ELF-1 (cell line): Measurements from ENCODE around the gene ERP27.

Source experiments
- DNase-seq: peaks from one replicate; pipeline ENCODE4 v3.0.0-alpha.2; 2016; ENCODE audit warnings: low read depth, low spot score

Gene ERP27

DNA sequence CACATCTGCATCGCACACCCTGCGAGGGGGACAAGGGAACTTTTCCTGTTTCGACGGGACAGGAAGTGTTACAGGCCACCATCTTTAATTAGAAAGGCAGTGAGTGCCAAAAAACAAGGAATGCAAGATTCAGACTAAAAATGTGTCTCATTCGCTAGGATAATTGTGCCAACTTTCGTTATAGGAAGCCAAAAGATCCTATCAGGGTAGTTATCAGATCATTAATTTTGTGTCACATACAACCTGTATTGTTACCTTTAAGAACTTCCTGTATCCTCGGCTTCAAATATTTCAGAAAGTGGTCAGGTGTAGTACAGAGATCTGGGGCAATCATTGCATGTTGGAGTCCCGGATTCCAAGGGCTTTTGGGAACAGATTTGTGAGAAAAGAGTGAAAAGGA is 33.5 kb downstream of the ERP27 start:
- DNase-seq: no peak

DNA sequence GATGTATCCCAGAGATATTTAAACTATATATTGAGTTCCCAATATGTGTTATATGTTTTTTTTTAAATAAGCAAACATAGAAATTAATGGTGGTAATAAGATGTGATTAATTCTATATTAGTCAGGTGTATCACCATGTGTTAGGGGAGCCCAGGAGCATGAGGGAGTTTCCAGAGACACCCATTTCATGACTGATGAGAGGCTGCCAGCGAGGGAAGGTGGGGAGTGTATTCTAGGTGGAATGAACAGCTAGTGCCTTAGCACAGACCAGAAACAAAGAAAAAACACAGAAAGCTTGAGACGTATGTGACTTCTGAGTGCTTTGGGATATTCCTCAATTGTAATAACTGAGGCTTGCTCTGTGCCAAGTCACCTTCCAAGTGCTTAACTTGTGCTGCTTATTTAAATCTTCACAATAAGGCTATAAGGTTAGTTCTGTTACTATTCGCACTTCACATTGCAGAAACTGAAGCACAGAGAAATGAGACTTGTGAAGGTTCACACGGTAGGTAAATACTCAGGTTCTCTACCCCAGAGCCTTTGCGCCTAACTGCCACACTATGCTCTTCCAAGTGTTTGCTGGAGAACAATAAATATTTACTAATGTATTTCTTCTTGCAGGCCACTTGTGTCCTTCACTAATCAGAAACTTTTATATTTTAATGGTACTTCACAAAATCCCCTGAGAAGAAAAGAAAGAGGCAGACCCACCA is 34.8 kb downstream of the ERP27 start:
- no peak for DNase-seq

DNA sequence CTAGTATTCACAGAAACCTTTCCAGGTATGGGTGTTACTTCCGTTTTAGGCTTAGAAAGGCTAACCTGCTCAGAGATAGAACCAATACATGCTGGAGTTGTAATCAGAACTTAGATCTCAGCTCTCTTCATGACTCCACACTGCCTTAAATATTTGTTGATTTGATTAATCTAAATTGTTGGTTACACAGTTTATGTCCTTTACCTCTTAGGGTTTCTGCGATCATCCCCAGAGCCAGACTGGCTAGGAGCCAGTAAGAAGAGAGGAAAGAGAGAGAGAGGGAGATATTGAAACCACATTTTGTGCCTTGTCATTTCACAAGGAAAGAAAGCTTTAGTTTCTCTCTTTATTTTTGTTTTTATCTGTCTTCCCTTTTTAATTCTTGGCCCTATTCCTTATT is 35.9 kb downstream of the ERP27 start:
- DNase-seq: no peak

DNA sequence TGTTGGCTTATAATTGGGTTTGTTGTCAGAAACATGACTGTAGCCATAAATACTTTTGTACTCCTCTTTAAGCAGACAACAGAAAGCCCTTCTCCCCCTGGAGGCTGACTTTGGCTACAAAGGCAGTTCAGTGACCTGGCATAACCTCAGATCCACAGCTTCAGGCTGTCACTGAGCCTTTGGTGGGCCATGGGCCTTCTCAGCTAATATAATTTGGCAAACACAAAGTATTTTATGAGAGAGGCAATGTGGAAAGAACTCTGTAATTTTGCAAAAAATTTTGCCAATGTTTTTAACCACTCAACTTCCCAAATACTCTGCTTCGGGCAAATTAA is 37.1 kb downstream of the ERP27 start:
- DNase-seq: peak; percentile 50

DNA sequence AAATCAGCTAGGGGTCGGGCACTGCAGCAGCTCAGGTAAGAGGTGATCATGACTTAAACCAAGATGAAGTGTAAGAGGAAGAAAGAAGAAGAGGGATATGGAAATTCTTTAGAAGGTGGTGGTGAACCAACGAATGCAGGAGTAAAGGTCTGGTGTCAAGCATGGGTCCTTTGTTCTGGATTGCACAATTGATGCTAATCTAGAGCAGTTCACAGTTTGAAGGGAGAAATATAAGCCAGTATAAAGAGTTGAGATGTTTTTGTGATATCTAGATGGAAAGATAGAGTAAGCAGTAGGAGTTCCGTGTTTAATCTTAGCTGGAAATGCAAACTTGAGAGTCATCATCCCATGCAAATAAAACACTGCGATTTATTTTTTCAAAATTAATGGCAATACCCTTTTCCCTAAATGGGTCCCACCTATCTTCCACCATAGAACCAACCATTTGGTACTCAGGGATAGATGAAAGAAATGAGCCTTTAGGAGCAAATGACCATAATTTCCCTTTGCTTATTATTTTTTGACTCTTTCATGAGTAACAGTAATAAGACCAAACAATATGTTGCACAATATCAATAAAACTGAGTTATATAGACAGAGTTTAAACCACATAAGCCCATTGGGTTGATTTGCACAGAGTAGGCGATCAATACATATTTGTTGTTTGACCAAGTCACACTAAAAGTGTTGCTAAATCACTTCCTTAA is 37.7 kb downstream of the ERP27 start:
- no peak for DNase-seq

DNA sequence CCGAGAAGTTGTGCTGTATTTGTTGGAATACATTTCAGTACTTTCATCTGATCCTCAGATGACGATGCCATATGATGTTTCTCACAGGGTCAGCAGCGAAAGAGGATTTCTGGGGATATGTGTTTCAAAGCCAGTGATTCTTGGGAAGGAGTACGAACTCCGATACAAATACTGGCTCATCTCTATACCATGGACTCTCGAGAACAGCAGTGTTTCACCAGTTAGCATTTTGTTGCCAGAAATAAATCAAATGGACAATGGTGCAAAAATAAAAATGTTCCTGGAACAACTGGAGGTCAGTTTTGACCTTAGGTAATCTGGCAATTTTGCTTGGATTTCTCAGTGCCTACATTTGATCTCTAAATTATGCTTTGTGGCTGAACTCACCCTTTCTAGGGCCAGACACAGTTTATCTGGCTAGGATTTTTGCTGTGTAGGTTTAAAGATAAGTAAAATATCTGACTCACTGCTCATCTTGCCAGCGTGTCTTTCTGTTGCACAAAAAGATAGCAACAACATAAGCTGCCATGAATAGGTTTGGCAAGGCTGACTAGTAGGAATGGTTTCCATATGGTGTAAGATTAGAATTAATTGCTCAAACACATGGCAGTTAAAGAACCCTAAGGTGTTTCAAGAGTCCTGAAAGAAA is 41.7 kb downstream of the ERP27 start:
- peak; percentile 23 for DNase-seq

DNA sequence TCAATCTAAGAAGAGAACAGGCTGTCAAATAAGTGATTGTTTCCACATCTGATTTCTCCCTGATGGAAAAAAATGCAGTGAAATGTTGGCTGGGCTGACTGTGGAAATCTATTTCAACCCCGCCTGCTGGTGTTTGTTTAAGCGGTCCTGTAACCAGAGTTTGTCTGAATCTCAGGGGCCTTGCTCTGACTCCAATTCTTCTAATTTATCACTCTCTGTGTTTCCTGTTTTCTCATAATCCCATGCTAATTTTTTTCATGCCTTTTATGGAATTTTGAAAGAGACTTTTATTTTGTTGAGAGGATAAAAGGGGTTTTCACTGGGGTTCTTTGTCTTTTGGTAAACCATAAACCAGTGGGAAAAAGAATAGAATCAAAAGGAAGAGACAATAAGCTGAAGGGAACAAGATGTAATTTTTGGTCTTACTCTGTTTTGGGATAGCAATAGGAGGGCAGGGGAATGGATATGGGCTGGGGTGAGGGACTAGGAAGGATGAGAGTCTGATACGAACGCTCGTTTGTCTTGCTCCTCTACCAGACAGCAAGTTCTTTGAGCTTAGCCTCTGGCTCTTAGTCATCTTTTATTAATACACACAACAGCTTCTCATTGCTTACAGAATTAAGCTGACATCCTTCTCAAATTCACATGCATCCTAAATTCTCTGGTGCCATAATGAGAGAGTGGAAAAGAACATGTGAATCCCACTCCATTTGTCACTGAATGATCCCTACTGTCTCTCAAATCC is 44.7 kb downstream of the ERP27 start:
- DNase-seq: no peak

DNA sequence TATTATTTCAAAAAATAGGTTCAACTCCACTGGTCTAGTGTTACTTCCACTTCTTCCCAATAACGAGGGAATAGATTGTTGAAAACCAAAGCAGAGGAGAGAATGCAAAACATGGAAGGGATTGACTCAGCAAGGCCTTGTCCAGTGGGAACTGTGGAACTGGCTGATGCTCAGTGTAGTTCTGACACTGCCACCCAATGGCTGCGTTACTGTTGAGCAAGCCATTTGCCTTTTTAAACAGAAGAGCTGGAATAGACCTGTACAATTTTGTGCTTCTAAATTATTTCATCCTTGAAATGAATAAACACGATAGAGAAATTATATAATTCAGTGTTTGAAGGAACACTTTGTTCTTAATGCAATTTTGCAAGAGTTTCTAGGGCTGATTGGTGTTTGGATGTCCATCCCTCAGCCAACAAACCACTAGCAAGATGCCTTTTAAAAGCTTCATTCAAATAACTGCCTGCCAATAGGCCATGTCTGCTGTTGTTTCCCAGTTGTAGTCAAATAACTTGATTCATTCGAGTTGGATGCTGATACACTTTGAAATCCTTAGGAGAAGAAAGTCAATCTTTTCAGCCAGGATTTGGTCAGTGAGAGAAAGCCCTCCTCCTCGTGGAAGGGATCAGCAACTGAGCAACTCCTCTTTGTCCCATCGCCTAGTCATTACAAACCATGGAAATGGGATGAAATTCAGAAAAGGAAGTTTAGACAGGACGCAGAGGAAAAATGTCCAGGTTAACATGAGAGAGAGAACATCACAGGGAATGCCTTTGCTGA is 45.4 kb downstream of the ERP27 start:
- DNase-seq: no peak

DNA sequence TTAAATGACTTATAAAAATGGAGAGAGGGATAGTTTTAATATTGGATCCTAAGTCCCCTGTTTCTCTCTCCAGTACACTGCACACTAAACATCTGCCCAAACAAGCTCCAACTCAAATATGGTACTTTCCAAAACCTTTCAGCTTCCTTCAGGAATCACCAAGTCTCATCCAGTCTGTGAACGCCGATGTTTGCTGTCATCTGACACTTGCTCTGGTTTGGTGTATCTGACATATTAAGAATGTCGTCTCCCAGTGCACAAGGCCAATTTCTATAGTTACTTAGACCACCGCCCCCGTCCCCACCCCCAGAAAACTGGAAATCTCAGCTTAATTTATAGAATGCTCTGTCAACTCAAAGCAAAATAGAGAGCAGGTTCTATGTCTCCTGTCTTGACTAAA is 47.6 kb downstream of the ERP27 start:
- DNase-seq: no peak

DNA sequence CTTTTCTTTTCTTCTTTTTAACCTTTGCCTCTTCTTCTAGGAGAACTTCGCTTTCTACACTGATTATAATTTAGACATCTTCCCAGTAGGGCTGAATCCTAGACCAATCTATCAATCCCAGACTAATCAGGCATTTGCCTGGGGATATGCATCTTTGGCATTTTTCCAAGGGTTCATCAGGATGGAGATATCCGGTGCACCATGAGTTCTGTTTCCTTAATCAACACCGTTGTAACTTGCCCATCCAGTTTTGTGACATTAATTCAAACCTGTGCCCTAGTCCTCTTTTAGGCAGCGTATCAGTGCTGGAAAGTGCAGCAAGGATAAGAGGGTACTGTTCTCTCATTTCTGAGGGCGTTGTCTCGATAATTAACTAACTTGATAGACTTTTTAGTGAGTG is 52.1 kb downstream of the ERP27 start:
- no peak for DNase-seq

DNA sequence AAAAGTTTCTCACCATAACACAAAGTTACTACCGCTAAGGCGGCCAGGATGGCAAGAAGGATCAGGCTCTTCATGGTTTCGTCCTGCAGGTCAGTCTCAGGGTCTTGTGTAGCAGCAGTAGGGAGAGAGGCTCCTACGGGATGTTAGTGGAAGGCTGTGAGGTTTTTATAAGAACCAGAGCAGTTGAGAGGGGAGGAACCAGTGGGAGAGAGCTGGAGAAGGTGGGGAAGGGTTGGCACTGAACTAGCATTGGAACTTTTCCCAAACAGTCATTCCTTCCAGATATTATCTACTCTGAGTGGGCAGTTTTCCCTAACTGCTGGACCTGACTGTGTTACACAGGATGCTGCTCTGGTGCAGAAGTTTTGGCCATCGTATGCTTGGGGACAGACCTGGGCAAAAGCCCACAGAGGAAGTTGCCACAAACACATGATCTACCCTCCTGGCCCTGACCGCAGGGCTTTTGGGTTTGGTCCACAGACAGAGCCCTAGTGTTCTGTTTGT is 52.6 kb downstream of the ERP27 start, which contains the start of gene MGP:
MGP (minus strand) TSS at position 137 of the 504 bp plus-strand sequence; CDS start at position 74, 63 bp downstream.
- no peak for DNase-seq

DNA sequence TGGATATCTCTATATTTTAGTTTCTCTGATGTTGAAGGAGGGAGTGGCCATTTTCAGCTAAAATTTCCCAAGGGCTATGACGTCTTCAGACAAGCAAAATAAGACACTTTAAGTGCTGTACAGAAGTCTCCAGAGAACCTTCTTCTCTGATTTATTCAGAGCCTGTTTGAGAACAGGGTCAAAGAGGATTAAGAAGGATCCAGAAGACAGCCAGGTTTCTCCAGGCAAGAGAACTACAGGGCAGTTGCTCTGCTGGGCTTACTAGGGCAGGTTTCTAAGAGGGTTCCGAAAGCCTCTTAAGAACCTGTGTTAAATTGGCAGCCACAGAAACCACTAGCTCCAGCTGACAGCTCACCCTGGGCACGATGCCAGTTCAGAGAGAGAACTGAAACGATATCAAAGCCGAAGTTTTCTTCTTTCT is 53.9 kb downstream of the ERP27 start:
- no peak for DNase-seq

DNA sequence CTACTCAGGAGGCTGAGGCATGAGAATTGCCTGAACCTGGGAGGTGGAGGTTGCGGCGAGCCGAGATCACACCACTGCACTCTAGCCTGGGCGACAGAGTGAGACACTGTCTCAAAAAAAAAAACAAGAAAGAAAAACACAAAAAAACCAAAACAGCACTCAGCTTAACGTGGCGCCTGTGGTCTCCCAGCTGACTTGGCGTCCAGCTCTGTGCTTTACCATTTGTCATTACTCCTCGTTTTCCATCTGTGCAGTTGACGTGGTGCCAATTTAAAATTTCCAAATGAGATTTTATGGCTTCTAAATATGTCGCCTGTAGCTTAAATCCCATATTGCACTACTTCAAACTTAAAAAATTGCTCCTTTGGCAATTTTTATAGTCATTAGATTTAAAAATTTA is 54.7 kb downstream of the ERP27 start:
- no peak for DNase-seq

DNA sequence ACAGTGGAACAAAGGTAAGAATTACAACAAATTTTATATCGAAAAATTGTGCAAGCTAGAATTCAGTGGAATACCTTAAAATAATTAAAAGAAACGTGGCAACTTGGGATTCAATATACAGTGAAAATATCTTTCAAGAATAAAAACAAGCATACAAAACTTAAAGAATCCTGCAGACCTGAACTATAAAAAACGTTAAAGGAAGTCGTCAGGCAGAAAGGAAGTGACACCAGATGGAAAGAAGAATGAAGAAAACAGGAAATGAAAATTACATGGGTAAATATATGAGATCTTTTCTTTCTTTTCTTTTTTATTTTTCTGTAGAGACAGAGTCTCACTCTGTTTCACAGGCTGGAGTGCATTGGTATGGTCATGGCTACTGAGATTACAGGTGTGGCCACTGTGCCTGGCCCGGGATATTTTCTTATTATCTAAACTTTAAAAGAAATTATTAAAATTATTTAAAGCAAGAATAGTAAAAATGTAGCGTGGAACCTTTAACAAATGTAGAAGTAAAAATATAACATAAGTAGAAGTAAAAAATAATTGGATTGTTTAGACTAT is 57.4 kb downstream of the ERP27 start:
- no peak for DNase-seq

DNA sequence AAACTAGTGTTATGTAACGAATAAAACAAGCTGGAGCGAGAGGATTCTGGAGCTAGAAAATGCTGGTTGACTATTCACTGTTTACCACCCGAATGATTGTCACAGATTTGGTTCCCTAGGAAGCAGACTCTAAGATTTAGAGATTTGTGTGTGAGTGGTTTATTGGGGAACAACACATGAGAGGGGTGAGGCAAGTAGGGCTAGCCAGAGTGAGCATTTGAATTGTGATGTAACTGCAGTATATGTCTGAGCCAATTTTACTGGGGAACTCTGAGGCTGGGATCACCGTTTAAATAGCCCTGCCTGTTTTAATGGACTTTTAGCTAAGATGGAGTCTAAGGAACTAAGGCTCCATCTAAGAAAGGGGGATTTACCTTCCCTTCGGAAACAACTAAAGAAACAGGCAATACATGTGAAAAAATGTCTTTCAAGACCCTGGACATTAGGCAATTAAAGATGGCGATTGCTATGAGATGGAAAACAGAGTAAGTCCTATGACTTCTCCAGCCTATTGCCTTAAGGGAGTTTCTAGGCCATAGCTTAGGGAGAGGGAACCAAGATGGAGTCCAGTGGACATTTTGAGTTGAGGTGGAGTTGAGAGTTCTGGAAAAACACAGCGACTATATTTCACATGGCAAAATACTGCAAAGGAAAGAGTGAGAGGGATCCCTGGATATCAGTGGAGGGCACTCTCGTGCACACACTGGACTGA is 59.0 kb downstream of the ERP27 start:
- DNase-seq: no peak

DNA sequence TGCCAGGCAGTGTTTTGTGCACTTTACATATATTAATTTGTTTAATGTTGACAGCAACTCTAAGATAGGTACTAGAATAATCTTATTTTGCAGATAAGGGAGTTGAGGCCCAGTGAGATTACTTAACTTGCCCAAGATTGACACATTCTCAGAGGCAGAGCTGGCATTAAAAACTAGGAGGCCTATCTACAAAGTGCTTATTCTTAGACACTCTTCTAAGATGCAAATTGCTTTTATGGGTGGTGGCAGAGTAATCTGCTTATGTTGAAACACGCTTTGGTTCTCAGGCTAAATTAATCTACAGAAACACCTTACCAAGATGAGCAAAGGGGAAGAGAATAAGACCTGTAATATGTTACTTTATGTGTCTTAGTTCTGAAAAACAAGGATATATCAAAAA is 59.8 kb downstream of the ERP27 start:
- DNase-seq: no peak

DNA sequence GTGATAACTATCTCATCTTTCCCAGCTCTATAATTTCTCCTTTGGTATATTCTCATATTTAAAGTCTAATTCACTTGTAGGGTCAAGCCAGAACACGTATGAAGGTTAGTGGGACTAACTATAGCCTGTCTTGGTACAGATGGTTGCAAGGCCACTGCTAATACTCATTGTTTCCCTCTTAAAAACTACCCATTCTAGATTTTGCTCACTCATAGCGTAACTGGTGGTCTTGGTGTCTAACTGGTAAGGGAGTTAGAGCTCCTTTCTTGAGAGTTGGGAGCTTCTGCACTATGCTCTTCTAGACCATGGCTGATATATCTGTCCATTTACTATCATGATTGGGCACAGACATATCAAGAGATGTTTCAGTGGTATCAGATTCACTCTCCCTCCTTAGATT is 61.5 kb downstream of the ERP27 start:
- no peak for DNase-seq

DNA sequence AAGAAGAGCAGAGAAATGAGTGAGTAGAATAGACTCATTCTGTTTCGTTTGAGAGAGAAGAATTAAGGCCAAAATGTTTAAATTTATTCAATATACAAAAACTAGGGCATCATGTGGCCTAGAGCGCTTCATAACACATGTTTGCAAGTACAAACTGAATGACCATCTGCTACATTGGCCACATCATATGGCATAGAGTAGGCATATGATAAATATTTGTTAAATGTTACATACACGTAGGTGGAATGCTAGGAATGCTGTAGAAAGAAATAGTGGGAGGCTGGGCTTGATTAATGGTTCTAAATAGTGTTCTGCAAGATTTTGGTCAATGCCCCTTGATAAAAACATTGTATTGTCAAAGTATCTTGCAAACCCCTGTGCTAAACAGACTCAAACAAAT is 63.5 kb downstream of the ERP27 start:
- no peak for DNase-seq

DNA sequence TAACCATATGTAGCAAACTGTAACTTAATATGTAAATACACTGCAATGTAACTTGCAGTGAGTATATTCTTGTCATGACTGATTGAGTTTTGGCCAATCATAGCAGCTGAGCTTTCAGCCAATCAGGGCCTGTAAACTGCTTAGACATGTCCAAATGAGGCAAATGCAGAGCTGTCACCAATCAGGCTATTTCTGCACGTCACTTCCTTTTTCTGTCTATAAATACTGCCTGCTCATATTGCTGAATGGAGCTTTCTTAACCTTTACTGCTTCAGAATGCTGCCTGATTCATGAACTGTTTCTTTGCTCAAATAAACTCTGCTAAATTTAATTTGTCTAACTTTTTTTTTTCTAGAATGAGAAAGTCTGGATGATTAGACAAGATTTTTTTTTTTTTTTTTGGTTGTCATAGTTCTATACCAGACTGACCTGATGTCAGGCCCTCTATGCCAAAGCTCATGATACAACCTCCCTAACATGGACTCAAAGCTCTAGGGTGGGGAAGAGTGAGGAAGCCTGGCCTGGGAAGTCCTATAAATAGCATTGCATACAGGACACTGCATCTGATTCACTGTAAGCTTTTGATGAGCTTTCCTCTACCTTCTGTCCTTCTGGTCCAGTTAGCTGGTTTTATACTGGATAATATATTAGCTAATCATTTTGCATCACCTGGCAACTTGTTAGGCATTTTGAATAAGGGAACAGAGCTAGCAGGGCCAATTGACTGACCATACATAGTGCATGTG is 64.7 kb downstream of the ERP27 start:
- no peak for DNase-seq

DNA sequence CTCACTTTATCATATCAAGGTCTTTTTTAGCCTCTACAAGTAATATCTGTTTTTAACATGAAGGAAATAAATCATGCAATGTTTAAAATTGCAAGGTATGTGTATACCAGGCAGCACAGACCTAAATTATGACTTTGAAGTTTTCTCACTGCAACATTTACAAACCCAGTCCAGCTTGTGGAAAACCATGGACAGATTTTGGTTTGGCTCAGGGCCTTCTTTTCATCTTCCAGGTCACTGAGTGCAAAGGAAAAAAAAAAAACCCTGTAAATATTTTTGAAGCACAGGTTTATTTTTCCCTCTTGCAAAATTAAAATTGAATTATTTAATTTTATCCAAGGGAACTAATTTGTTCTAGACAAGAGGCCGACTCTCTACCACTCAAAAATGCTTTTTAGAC is 66.5 kb downstream of the ERP27 start:
- DNase-seq: no peak
